Activated CD8-positive, alpha-beta memory T cell treated with anti-CD3 and anti-CD28 coated beads, Interleukin-2, amount 10 ng/mL, durations not matched to agents 7 days and 5 days (primary cell): ENCODE results near the gene NRF1. TPM values are rescaled to one million over a fixed set of nuclear protein-coding genes. Genes with fewer than 3 reads are reported as not detected.
A peak's percentile ranks its signal among the peaks of the same experiment; 100 is the strongest.

Experiments used
- ATAC-seq: fragments of 150-1000 bp; cut with Tn5 transposase; one replicate; pipeline ENCODE4 v1.10.0; 2021; ENCODE audit warnings: moderate library complexity
- CTCF ChIA-PET: fragments of 350-600 bp; sonication (Branson Sonifier 250); formaldehyde crosslinking; loops from one replicate; lab custom pipeline; 2021; ENCODE audit warnings: antibody characterized with exemption; lab: Charles Lee
- DNase-seq: peaks from one replicate; pipeline ENCODE4 v3.0.0-alpha.2; 2020
- H3K27ac Mint-ChIP-seq: one replicate; pipeline ENCODE4 v1.8.0; 2021; ENCODE audit warnings: mild to moderate bottlenecking, mixed read lengths
- H3K27me3 Mint-ChIP-seq: one replicate; pipeline ENCODE4 v1.8.0; 2021; ENCODE audit warnings: mixed read lengths
- H3K36me3 Mint-ChIP-seq: one replicate; pipeline ENCODE4 v1.8.0; 2021; ENCODE audit warnings: mild to moderate bottlenecking, mixed read lengths
- H3K4me1 Mint-ChIP-seq: one replicate; pipeline ENCODE4 v1.8.0; 2021; ENCODE audit warnings: mixed read lengths
- H3K4me3 Mint-ChIP-seq: one replicate; pipeline ENCODE4 v1.8.0; 2021; ENCODE audit warnings: mild to moderate bottlenecking, moderate library complexity, mixed read lengths
- H3K9me3 Mint-ChIP-seq: one replicate; pipeline ENCODE4 v1.8.0; 2022; ENCODE audit warnings: low read depth, mixed read lengths
- microRNA-seq: library from miRNA; unstranded; fragments of <30 nt; microRNA quantifications from one replicate; pipeline ENCODE4 v1.2.0, GENCODE V29; 2022
- total RNA-seq, 2 experiments: library from RNA; stranded (reverse); gene quantifications; one replicate each; pipeline ENCODE4 v1.2.3, GENCODE V29; 2021

NRF1 gene
- total RNA-seq, 2 experiments from 2014 or later, result 26.4 to 29.5 TPM

- H3K4me1 Mint-ChIP-seq, result no peaks in the 10 kb centered on the region
- no peaks in the 10 kb centered on the region for H3K9me3 Mint-ChIP-seq
- no peak overlapping the region for H3K4me3 Mint-ChIP-seq
- no peak overlapping the region for H3K27ac Mint-ChIP-seq
- H3K27me3 Mint-ChIP-seq, result peaks cover 3% of the 10 kb centered on the region
- H3K36me3 Mint-ChIP-seq, result no peaks in the 10 kb centered on the region
- ATAC-seq (no peak), DNase-seq (no peak)
- CTCF ChIA-PET, result no interaction called here
These were observed 187.3 kb downstream of the NRF1 start for GRCh38 chr7:129798616-129799349.

- no peak for ATAC-seq
- CTCF ChIA-PET, result no interaction called here
- H3K4me1 Mint-ChIP-seq, result no peaks in the 10 kb centered on the region
These were observed 187.9 kb downstream of the NRF1 start for GRCh38 chr7:129799350-129799955.

GRCh38 chr7:129800901-129801300 is 189.4 kb downstream of the NRF1 start:
- Mint-ChIP-seq H3K27ac (no peak overlapping the region), H3K9me3 (no peaks in the 10 kb centered on the region), H3K4me1 (no peaks in the 10 kb centered on the region), H3K4me3 (no peak overlapping the region), H3K27me3 (peaks cover 3% of the 10 kb centered on the region), H3K36me3 (no peaks in the 10 kb centered on the region)
- CTCF ChIA-PET, result no interaction called here
- no peak for ATAC-seq
- no peak for DNase-seq

More at GRCh38 chr7:129799350-129799955, 187.9 kb downstream of the NRF1 start:
- Mint-ChIP-seq H3K27ac (no peak overlapping the region), H3K9me3 (no peaks in the 10 kb centered on the region), H3K27me3 (peaks cover 3% of the 10 kb centered on the region), H3K4me3 (no peak overlapping the region), H3K36me3 (no peaks in the 10 kb centered on the region)
- no peak for DNase-seq

GRCh38 chr7:129801882-129802281 is 190.4 kb downstream of the NRF1 start:
- no peaks in the 10 kb centered on the region for H3K4me1 Mint-ChIP-seq

GRCh38 chr7:129803546-129804081 is 192.1 kb downstream of the NRF1 start:
- CTCF ChIA-PET, result no interaction called here
- H3K4me3 Mint-ChIP-seq, result no peak overlapping the region
- H3K9me3 Mint-ChIP-seq, result no peaks in the 10 kb centered on the region
- H3K4me1 Mint-ChIP-seq, result no peaks in the 10 kb centered on the region
- no peaks in the 10 kb centered on the region for H3K36me3 Mint-ChIP-seq
- H3K27ac Mint-ChIP-seq, result no peak overlapping the region
- ATAC-seq (no peak), DNase-seq (no peak)
- peaks cover 3% of the 10 kb centered on the region for H3K27me3 Mint-ChIP-seq

More at GRCh38 chr7:129801882-129802281, 190.4 kb downstream of the NRF1 start:
- Mint-ChIP-seq H3K9me3 (no peaks in the 10 kb centered on the region), H3K27ac (no peak overlapping the region), H3K4me3 (no peak overlapping the region), H3K27me3 (peaks cover 3% of the 10 kb centered on the region), H3K36me3 (no peaks in the 10 kb centered on the region)
- CTCF ChIA-PET, result no interaction called here
- no peak for DNase-seq
- no peak for ATAC-seq

GRCh38 chr7:129804111-129804889 is 192.8 kb downstream of the NRF1 start:
- DNase-seq (no peak), ATAC-seq (no peak)
- H3K9me3 Mint-ChIP-seq, result no peaks in the 10 kb centered on the region
- H3K27ac Mint-ChIP-seq, result no peak overlapping the region
- CTCF ChIA-PET, result no interaction called here
- H3K27me3 Mint-ChIP-seq, result peaks cover 3% of the 10 kb centered on the region
- no peak overlapping the region for H3K4me3 Mint-ChIP-seq
- no peaks in the 10 kb centered on the region for H3K36me3 Mint-ChIP-seq
- no peaks in the 10 kb centered on the region for H3K4me1 Mint-ChIP-seq

- Mint-ChIP-seq H3K4me1 (no peaks in the 10 kb centered on the region), H3K4me3 (no peak overlapping the region), H3K9me3 (no peaks in the 10 kb centered on the region), H3K27ac (no peak overlapping the region), H3K27me3 (peaks cover 3% of the 10 kb centered on the region), H3K36me3 (no peaks in the 10 kb centered on the region)
- DNase-seq, result no peak
- no peak for ATAC-seq
- CTCF ChIA-PET, result no interaction called here
These were observed 193.6 kb downstream of the NRF1 start for GRCh38 chr7:129804890-129805719.

Small RNAs within 50 kb of the gene (microRNA-seq; reads per million reads assigned to microRNA genes)
- gene MIR182, result 30.2 reads per million, percentile 50 among the genes with 10 or more reads in this experiment
- 30.2 reads per million, percentile 50 among the genes with 10 or more reads in this experiment for gene MIR183
- 4.3 reads per million, percentile 5 among the genes with 10 or more reads in this experiment for gene MIR96

Other genes starting within 250 kb of the NRF1 start
- gene STRIP2, start 177.3 kb upstream of the NRF1 start, total RNA-seq, result 10 to 100 TPM; 15.6 to 19.0 TPM
- gene SMKR1, start 109.2 kb upstream of the NRF1 start, total RNA-seq, result 1 to 10 TPM; 2.3 to 5.3 TPM